KOPT-K1 (cell line): Measurements from ENCODE around the gene LRRC37A3.
"Not testable (repeated sequence)": the region's sequence is repeated elsewhere in the genome, so short reads cannot be mapped to it uniquely, and the experiment has no call there.

Experiments
- H3K27ac ChIP-seq: fragments of 200-600 bp; sonication (generic); 2 replicates; pipeline ENCODE4 v1.5.1; 2016; ENCODE audit warnings: antibody characterized with exemption, mild to moderate bottlenecking, low read depth, low read length; ENCODE audit not compliant: poor library complexity, severe bottlenecking
- H3K36me3 ChIP-seq: fragments of 200-600 bp; sonication (generic); 2 replicates; pipeline ENCODE4 v1.5.1; 2017; ENCODE audit warnings: antibody characterized with exemption, mild to moderate bottlenecking, low read length, moderate library complexity; ENCODE audit not compliant: insufficient read depth
- H3K9me3 ChIP-seq: fragments of 200-600 bp; sonication (generic); 2 replicates; pipeline ENCODE4 v1.5.1; 2017; ENCODE audit warnings: antibody characterized with exemption, low read length, mild to moderate bottlenecking; ENCODE audit not compliant: insufficient read depth, poor library complexity, severe bottlenecking

Gene LRRC37A3

DNA sequence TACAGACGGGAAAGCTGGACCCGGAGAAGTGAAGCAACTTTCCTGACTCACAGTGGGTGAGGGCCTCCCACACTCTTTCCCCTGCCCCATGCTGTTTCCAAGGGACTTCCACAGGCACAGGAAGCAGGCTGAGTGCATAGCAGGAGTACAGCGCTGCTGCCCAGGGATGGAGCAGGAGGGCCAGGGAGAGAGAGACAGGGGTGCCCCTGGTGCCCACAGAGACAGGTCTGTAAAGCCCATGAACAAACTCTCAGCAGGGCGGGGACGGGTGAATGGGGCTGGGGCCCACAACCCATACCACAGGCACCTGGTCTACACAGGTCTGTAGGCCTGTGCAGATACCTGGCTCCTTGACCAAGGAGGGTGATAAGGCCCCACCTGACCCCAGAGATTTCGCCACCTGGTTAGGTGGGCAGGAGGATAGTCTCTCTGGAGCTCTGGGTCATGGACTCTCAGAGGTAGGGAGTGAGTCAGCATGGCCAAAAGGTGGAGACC, 15.1 kb upstream of the LRRC37A3 start:
- H3K27ac ChIP-seq, H3K9me3 ChIP-seq, H3K36me3 ChIP-seq: not testable (repeated sequence)

DNA sequence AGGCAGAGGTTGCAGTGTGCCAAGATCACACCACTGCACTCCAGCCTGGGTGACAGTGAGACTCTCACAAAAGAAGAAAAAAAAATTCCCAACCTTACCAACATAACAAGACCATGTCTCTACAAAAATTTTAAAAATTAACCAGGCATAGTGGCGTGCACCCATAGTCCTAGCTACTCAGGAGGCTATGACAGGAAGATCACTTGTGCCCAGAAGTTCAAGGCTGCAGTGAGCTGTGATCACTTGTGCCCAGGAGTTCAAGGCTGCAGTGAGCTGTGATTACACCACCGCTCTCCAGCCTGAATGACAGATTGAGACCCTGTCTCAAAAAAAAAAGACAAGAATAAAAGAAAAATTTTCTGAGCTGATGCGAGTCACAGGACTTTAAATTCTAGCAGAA, 13.6 kb upstream of the LRRC37A3 start:
- H3K36me3 ChIP-seq, H3K9me3 ChIP-seq, H3K27ac ChIP-seq: not testable (repeated sequence)

DNA sequence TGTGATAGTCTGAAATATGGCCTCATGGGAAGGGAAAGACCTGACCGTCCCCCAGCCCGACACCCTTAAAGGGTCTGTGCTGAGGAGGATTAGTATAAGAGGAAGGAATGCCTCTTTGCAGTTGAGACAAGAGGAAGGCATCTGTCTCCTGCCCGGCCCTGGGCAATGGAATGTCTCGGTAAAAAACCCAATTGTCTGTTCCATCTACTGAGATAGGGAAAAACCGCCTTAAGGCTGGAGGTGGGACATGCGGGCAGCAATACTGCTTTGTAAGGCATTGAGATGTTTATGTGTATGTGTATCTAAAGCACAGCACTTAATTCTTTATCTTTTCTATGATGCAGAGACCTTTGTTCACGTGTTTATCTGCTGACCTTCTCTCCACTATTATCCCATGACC, 11.1 kb upstream of the LRRC37A3 start:
- not testable (repeated sequence) for H3K27ac ChIP-seq, H3K36me3 ChIP-seq, H3K9me3 ChIP-seq

DNA sequence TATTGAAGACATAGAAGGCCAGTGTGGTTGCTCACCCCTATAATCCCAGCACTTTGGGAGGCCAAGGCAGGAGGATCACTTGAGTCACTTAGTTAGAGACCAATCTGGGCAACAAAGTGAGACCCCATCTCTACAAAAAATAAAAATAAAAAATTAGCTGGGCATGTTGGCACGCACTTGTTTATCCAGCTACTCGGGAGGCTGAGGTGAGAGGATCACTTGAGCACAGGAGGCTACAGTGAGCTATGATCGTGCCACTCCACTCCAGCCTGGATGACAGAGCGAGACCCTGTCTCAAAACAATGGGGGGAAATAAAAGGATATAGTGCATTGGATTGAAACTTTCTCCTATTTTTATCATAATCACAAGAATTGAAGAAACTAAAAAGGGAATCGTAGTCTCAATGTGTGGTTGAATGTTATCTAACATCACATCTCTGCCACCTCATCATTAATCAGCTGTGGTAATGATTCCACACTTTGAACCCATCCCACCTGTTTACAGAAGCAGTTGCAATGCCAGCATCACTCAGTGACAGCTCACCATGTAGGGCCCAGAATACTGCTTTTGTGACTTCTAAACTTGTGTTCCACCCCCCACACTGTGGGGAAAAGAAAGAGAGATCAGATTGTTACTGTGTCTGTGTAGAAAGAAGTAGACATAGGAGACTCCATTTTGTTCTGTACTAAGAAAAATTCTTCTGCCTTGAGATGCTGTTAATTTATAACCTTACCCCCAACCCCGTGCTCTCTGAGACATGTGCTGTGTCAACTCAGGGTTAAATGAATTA, 10.3 kb upstream of the LRRC37A3 start:
- H3K36me3 ChIP-seq, H3K27ac ChIP-seq, H3K9me3 ChIP-seq: not testable (repeated sequence)

DNA sequence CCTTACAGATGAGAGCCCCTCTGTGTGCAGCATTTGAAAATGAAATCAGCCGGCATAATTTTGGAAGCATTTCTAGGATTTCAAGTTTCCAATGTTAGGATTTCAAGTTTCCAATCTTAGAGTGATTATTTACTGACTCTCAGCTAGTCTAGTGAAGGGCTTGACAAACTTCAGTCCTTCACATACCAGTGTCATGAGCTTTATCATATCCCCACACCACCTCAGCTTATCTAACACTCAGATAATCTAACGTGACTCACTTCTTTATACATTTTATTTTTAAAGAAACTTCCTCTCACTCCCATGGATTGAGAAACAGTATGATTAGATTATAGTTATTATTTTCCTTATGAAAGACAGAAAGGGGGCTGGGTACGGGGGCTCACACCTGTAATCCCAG, 9.4 kb upstream of the LRRC37A3 start:
- not testable (repeated sequence) for H3K36me3 ChIP-seq, H3K9me3 ChIP-seq, H3K27ac ChIP-seq

DNA sequence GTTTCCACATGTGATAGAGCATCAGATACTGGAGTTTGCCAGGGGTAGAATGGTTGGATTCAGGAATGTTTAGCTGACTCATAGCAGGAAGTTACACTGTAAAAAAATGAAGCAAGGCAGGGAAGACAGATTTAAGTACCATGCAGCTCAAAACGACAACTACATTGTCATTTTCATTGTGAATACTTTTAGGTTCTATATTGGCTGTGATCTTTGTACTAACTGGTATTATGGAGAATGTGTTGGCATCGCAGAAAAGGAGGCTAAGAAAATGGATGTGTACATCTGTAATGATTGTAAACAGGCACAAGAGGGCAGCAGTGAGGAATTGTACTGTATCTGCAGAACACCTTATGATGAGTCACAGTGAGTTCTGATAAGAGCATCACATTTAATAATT, 8.2 kb upstream of the LRRC37A3 start:
- not testable (repeated sequence) for H3K36me3 ChIP-seq, H3K27ac ChIP-seq, H3K9me3 ChIP-seq

DNA sequence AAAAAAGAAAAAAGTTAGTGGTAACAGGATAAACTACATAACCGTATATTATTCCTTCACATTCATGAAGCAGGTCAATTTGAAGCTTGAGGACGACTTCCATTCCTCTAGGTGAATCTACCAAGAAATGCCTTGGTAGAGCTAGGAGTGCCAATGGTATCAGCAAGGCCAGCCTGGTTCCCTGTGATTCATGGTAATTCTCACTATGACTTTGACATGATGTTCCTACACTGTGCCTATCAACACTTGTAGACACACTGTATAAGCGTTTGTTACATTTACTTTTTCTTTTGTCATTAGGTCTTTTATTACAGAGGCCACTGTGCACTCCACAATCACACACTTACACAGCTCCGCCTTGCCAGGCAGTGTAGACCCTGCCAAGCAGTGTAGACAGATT, 7.2 kb upstream of the LRRC37A3 start:
- not testable (repeated sequence) for H3K27ac ChIP-seq, H3K9me3 ChIP-seq, H3K36me3 ChIP-seq

DNA sequence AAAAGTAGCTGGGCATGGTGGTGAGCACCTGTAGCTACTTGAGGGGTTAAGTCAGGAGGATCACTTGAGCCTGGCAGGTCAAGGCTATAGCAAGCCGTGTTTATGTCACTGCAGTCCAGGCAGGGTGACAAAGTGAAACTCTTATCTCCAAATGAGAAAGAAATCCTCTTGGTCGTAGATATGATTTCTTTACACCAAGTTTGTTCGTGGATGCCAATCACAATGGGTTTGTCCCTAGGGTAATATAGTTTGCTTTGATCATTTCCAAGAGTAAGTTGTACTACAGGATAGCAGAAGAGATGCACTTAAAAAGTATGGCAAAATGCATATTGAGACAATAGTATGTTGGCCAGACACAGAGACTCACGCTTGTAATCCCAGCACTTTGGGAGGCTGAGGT, 6.0 kb upstream of the LRRC37A3 start:
- H3K36me3 ChIP-seq, H3K27ac ChIP-seq, H3K9me3 ChIP-seq: not testable (repeated sequence)

DNA sequence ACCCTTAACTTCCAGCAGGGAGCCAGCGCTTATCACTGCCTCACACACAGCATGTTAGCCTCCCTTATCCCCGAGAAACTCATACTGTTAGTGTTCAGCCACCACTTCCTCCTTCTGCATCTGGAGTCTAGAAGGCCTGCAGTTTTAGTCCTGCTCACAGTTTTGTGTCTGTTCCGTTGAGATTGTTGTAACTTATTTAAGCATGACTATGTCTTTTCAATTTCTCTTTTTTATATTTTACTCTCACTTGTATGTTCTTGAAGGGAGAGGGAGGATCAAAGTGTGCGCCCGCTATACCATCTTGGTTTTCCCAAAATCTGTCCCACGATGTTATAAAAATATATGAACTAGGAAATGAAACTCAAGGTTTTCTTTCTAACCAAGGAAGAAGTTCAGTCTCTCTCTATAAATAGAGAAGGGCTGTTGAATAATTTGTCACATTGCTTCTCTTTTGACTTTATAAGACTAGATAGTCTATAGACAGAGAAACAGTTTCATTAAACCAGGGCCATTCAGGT, 3.8 kb upstream of the LRRC37A3 start:
- not testable (repeated sequence) for H3K36me3 ChIP-seq, H3K9me3 ChIP-seq
- H3K27ac ChIP-seq = peak overlapping the region; percentile 58

DNA sequence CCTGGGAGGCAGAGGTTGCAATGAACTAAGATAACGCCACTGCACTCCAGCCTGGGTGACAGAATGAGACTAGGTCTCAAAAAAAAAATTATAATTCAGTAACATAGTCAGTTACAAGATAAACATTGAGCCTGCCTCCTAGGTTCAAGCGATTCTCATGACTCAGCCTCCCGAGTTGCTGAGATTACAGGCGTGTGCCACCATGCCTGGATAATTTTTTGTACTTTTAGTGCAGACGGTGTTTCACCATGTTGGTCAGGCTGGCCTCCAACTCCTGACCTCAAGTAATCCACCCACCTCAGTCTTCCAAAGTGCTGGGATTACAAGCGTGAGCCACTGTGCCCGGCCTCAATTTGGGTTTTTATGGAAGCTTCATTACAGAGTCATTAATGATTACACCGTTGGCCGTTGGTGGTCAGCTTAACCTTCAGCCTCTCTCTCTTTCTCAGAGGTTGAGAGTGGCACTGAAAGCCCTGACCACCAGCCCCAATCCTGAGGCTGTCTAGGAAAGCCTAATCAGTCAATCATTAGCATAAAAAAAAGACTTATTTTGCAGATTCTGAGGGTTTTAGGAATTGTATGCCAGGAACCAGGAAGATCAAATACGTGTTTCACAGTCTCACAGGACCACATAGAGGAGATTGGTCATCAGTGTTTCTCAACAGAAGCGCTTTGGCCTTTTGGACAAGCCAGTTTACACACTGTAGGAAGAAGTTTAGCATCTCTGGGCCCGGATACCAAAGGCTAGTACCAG, 1.3 kb upstream of the LRRC37A3 start:
- no peaks in the 10 kb centered on the region; the same call in 1 of the 2 replicates for H3K36me3 ChIP-seq
- no peak overlapping the region for H3K27ac ChIP-seq
- H3K9me3 ChIP-seq = no peaks in the 10 kb centered on the region

DNA sequence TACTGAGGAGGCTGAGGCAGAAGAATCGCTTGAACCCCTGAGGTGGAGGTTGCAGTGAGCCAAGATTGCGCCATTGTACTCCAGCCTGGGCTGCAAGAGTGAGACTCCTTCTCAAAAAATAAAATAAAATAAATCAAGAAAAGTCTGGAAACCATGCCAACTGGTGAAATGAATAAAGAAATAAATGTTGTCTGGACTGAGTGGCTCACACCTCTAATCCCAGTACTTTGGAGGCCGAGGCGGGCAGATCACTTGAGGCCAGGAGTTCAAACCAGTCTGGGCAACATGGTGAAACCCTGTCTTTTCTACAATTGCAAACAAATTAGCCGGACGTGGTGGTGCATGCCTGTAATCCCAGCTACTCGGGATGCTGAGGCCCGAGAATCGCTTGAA, 744 bp upstream of the LRRC37A3 start:
- H3K36me3 ChIP-seq = no peaks in the 10 kb centered on the region; the same call in 1 of the 2 replicates
- H3K9me3 ChIP-seq = no peaks in the 10 kb centered on the region
- peak overlapping the region; percentile 83 for H3K27ac ChIP-seq

DNA sequence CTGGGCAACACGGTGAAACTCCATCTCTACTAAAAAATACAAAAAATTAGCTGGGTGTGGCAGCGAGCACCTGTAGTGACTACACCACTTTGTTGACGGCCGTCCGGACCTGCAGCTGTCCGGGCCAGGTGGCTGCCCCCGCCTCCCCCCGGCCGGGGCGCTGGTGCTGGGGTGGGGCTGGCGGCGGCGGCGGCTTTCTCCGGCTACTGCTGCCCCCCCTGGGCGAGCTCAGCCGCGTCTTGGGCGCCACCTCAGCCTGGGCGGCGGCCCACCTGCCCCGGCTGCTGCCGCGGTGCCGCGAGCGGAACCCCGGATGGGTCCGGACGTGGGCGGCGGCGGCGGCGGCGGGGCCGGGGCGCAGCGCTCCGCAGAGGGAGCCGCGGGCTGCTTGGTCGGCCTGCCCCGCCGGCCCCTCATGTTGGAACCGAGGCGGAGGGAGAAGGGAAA, 413 bp downstream of the LRRC37A3 start:
- peak overlapping the region; percentile 83 for H3K27ac ChIP-seq
- H3K36me3 ChIP-seq, H3K9me3 ChIP-seq: not testable (repeated sequence)

DNA sequence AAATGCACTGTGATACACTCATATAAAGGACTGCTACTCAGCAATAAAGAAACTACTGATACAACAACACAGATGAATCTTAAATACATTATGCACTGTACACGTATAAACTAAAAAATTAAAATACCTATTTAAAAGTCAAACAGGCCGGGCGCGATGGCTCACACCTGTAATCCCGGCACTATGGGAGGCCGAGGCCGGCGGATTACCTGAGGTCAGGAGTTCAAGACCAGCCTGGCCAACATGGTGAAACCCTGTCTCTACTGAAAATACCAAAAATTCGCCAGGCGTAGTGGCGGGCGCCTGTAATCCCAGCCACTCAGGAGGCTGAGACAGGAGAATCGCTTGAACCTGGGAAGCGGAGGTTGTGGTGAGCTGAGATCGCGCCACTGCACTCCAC, 1.7 kb downstream of the LRRC37A3 start:
- not testable (repeated sequence) for H3K36me3 ChIP-seq, H3K27ac ChIP-seq, H3K9me3 ChIP-seq

DNA sequence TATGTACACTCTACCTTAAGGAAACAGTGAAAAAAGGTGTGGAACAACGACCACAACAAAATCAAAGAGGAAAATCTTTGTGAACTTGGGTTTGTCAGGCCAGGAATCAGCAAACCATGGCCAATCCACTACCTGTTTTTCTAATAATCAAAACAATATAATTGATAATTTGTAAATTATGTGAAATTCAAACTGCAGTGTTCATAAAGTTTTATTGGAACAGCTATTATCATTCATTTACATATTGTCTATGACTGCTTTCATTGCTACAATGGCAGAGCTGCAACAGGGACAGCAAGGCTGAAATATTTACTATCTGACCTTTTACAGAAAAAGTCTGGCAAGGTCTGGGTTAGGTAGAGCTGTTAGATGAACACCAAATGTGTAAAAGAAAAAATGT, 4.0 kb downstream of the LRRC37A3 start:
- not testable (repeated sequence) for H3K27ac ChIP-seq, H3K9me3 ChIP-seq, H3K36me3 ChIP-seq

DNA sequence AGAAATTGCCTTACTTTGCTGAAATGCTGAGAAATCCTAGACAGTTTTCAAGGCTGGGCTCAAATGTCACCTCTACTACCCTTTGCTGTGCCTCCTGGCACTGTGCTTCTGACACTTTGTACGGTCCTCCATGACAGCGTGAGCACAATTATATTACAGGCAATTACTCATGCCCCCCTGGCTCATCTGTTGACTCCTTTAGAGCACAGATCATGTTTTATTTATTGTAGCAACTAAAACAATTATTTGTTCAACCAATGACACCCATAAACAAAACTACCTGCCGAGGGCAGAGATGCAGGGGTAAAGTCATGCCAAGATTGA, 9.1 kb downstream of the LRRC37A3 start:
- not testable (repeated sequence) for H3K9me3 ChIP-seq, H3K27ac ChIP-seq, H3K36me3 ChIP-seq
